K562 (cell line): ENCODE measurements around the gene CPLANE2. TPM values are rescaled to one million over a fixed set of nuclear protein-coding genes. Genes with fewer than 3 reads are reported as not detected.
A peak's percentile ranks its signal among the peaks of the same experiment; 100 is the strongest.

Source experiments
- ATAC-seq: fragments of 200-7000 bp; cut with Tn5 transposase; 3 replicates; pipeline ENCODE4 v1.9.1; 2020; ENCODE audit warnings: moderate library complexity
- BruUV-seq: library from RNA; stranded (reverse); fragments of 400-500 nt; replicated peaks from 2 replicates; lab custom pipeline; 2021; lab: Mats Ljungman, UMichigan
- CTCF ChIA-PET: fragments of 300-600 bp; formaldehyde crosslinking; extraction: SDS; loops from one replicate; lab custom pipeline; 2021; ENCODE audit warnings: low intra/inter-chr PET ratio; lab: Yijun Ruan, JAX
- POLR2A ChIA-PET: fragments of 300-600, 350-650 bp; sonication (Branson Sonifier 250); formaldehyde crosslinking; extraction: SDS; loops from one replicate; lab custom pipeline; 2021; ENCODE audit warnings: antibody characterized with exemption, inconsistent platforms; lab: Yijun Ruan, JAX
- DNase-seq, 4 experiments: peaks; one replicate each; pipeline versions ENCODE4 v3.0.0 to v3.0.0-alpha.2; 2011 to 2018; ENCODE audit warnings: low spot score in 3 of 4, mixed read lengths in 3 of 4; ENCODE audit errors: extremely low read depth in 1 of 4
- FAIRE-seq: peaks from 2 replicates; lab custom pipeline; 2011; peaks lifted over from hg19 to GRCh38; lab: Jason Lieb, UNC
- H2AFZ ChIP-seq: 2 replicates; pipeline ENCODE4 v1.6.0; 2011; ENCODE audit warnings: low read depth, low read length, control low read depth, inconsistent platforms
- H3K27ac ChIP-seq: fragments of 200-600 bp; 3 replicates; pipeline ENCODE4 v1.8.0; 2011; ENCODE audit warnings: low read depth, mild to moderate bottlenecking, control low read depth, inconsistent platforms, low read length, moderate library complexity, mixed read lengths; ENCODE audit errors: extremely low read depth
- H3K27me3 ChIP-seq, 2 experiments: fragments of 300-600 bp in 1 of 2; 2 replicates in 1 of 2; 3 replicates in 1 of 2; pipeline versions ENCODE4 v1.6.0 to v1.8.0; 2011; ENCODE audit warnings: inconsistent platforms in 2 of 2, low read length in 2 of 2, mild to moderate bottlenecking in 1 of 2, mixed read lengths in 1 of 2, moderate library complexity in 1 of 2; ENCODE audit not compliant: control insufficient read depth in 2 of 2, insufficient read depth in 2 of 2
- H3K36me3 ChIP-seq: fragments of 300-600 bp; 3 replicates; pipeline ENCODE4 v1.8.0; 2011; ENCODE audit warnings: mild to moderate bottlenecking, low read length, inconsistent platforms; ENCODE audit not compliant: control insufficient read depth, insufficient read depth
- H3K4me1 ChIP-seq, 2 experiments: fragments of 200-600 bp in 1 of 2; replicated peaks in 1 of 2; 2 replicates in 1 of 2; 3 replicates in 1 of 2; pipeline versions ENCODE4 v1.5.1 to v1.8.0; 2011; ENCODE audit warnings: inconsistent platforms in 2 of 2, low read length in 2 of 2, mild to moderate bottlenecking in 1 of 2, mixed read lengths in 1 of 2, moderate library complexity in 1 of 2; ENCODE audit not compliant: control insufficient read depth in 2 of 2, insufficient read depth in 2 of 2
- H3K4me2 ChIP-seq: 2 replicates; pipeline ENCODE4 v1.6.1; 2011; ENCODE audit warnings: low read length, control low read depth, inconsistent platforms, mixed read lengths; ENCODE audit not compliant: insufficient read depth
- H3K4me3 ChIP-seq: fragments of 200-600 bp; sonication (generic), shearing (Covaris generic); 2 replicates; pipeline ENCODE4 v1.5.1; 2016; ENCODE audit warnings: control low read depth, inconsistent platforms
- H3K79me2 ChIP-seq: fragments of 200-600 bp; 3 replicates; pipeline ENCODE4 v1.8.0; 2011; ENCODE audit warnings: low read length, inconsistent platforms; ENCODE audit not compliant: control insufficient read depth, insufficient read depth
- H3K9ac ChIP-seq, 2 experiments: 2 replicates each; pipeline versions ENCODE4 v1.6.0 to v1.6.1; 2011; ENCODE audit warnings: low read depth in 2 of 2, low read length in 2 of 2, control low read depth in 1 of 2, inconsistent platforms in 1 of 2, mild to moderate bottlenecking in 1 of 2, mixed read lengths in 1 of 2; ENCODE audit not compliant: insufficient read depth in 1 of 2
- H3K9me1 ChIP-seq: one replicate; pipeline ENCODE4 v1.6.0; 2011; ENCODE audit warnings: inconsistent platforms, mild to moderate bottlenecking, low read length, moderate library complexity; ENCODE audit not compliant: control insufficient read depth, insufficient read depth
- H3K9me3 ChIP-seq: replicated peaks from 2 replicates; pipeline ENCODE4 v1.5.1; 2011; ENCODE audit warnings: low read depth, low read length, inconsistent platforms; ENCODE audit not compliant: control insufficient read depth, insufficient read depth
- H4K20me1 ChIP-seq: replicated peaks from 2 replicates; pipeline ENCODE4 v1.6.1; 2011; ENCODE audit warnings: low read length, inconsistent platforms, mixed read lengths; ENCODE audit not compliant: control insufficient read depth, insufficient read depth
- ARID1B ChIP-seq: fragments of 450-650 bp; IDR thresholded peaks from 2 replicates; pipeline ENCODE4 v1.6.1; 2016; ENCODE audit warnings: antibody characterized with exemption, mild to moderate bottlenecking, inconsistent platforms
- BCOR ChIP-seq: fragments of 450-650 bp; IDR thresholded peaks from 2 replicates; pipeline ENCODE4 v1.6.1; 2016
- CBX1 ChIP-seq: sonication (generic); IDR thresholded peaks from 2 replicates; pipeline ENCODE4 v1.6.1; 2016; ENCODE audit warnings: antibody characterized with exemption, low read depth, mild to moderate bottlenecking
- E2F6 ChIP-seq, 2 experiments: IDR thresholded peaks; 2 replicates each; pipeline ENCODE4 v1.6.1; 2011; ENCODE audit warnings: borderline replicate concordance in 1 of 2, control low read depth in 1 of 2, low read depth in 1 of 2, low read length in 1 of 2, mild to moderate bottlenecking in 1 of 2, mixed read lengths in 1 of 2, moderate library complexity in 1 of 2; ENCODE audit not compliant: insufficient read depth in 1 of 2, insufficient read length in 1 of 2, poor library complexity in 1 of 2, severe bottlenecking in 1 of 2; ENCODE audit errors: extremely low read depth in 1 of 2
- HDAC2 ChIP-seq: fragments of 450-650 bp; IDR thresholded peaks from 2 replicates; pipeline ENCODE4 v1.6.1; 2016; ENCODE audit warnings: mild to moderate bottlenecking
- KDM1A ChIP-seq, 2 experiments: fragments of 450-650 bp; IDR thresholded peaks; 2 replicates each; pipeline ENCODE4 v1.6.1; 2016; ENCODE audit warnings: mild to moderate bottlenecking in 2 of 2
- MAFK ChIP-seq: IDR thresholded peaks from 2 replicates; pipeline ENCODE4 v1.6.1; 2011; ENCODE audit warnings: low read length, improper control_type of control experiment
- MLLT1 ChIP-seq, 2 experiments: fragments of 450-650 bp; IDR thresholded peaks; 2 replicates each; pipeline ENCODE4 v1.6.1; 2016
- PTBP1 ChIP-seq: fragments of 200-400 bp; formaldehyde crosslinking; IDR thresholded peaks from 2 replicates; pipeline ENCODE4 v1.6.1; 2017; ENCODE audit warnings: low read depth, low read length
- RBM25 ChIP-seq: fragments of 200-400 bp; formaldehyde crosslinking; IDR thresholded peaks from 2 replicates; pipeline ENCODE4 v1.6.1; 2018; ENCODE audit warnings: low read length, low read depth, moderate library complexity; ENCODE audit not compliant: severe bottlenecking
- RCOR1 ChIP-seq, 2 experiments: IDR thresholded peaks; 2 replicates each; pipeline ENCODE4 v1.6.1; 2012; ENCODE audit warnings: low read depth in 2 of 2, low read length in 2 of 2, borderline replicate concordance in 1 of 2, improper control_type of control experiment in 1 of 2
- SIN3A ChIP-seq, 2 experiments: fragments of 150-350 bp in 1 of 2; IDR thresholded peaks; 2 replicates each; pipeline ENCODE4 v1.6.1; 2011 to 2016; ENCODE audit warnings: borderline replicate concordance in 2 of 2, low read depth in 2 of 2, low read length in 2 of 2, mild to moderate bottlenecking in 2 of 2, moderate library complexity in 2 of 2; ENCODE audit not compliant: control insufficient read depth in 1 of 2
- SMARCA5 ChIP-seq: fragments of 450-650 bp; IDR thresholded peaks from 2 replicates; pipeline ENCODE4 v1.6.1; 2016
- TAL1 ChIP-seq: fragments of 450-650 bp; IDR thresholded peaks from 2 replicates; pipeline ENCODE4 v1.6.1; 2016; ENCODE audit warnings: mild to moderate bottlenecking
- ZBTB33 ChIP-seq: sonication (generic); formaldehyde crosslinking; IDR thresholded peaks from 2 replicates; pipeline ENCODE4 v1.8.1; 2023; ENCODE audit warnings: mild to moderate bottlenecking, missing genetic modification reagents
- ZFP36 ChIP-seq: fragments of 150-350 bp; IDR thresholded peaks from 2 replicates; pipeline ENCODE4 v1.6.1; 2018; ENCODE audit warnings: low read length, low read depth; ENCODE audit not compliant: partially characterized antibody
- ZNF316 ChIP-seq: fragments of 450-650 bp; IDR thresholded peaks from 2 replicates; pipeline ENCODE4 v1.6.1; 2016
- ZNF77 ChIP-seq: fragments of 250-450 bp; sonication (Bioruptor Pico); IDR thresholded peaks from 2 replicates; pipeline ENCODE4 v1.5.0; 2020
- WGBS: fragments of 100-300 bp; shearing (Covaris generic); methylation state at CpG from one replicate; pipeline ENCODE4 v1.1.6; 2016; ENCODE audit warnings: low coverage, mixed read lengths; ENCODE audit not compliant: insufficient coverage; ENCODE audit errors: missing lambda C conversion rate; 5-methylcytosine and 5-hydroxymethylcytosine counted together
- in situ Hi-C: fragments of 300-500 bp; cut with MboI; formaldehyde crosslinking; loops from 4 replicates; pipeline ENCODE4 v1.15.0; 2018; ENCODE audit warnings: inconsistent platforms, mixed read lengths
- intact Hi-C: fragments of 100-400 bp; cut with micrococcal nuclease; formaldehyde crosslinking; loops from 2 replicates; pipeline ENCODE4 v1.14.2; 2022
- polyA plus RNA-seq, 8 experiments: library from polyadenylated mRNA; depleted of rRNA in 4 of 8; stranded (reverse) in 5 of 8; unstranded in 3 of 8; fragments of >200 nt; fragmentation: Nextera tagmentation in 2 of 8; fragmentation: Illumina TruSeq in 1 of 8; extraction: Ambion mirVana in 2 of 8; extraction: Trizol in 1 of 8; gene quantifications; 2 replicates each; pipeline versions ENCODE4 v1.2.1 to v1.2.3, GENCODE V29; 2011 to 2014; ENCODE audit warnings: inconsistent platforms in 1 of 8, missing spikeins in 1 of 8
- total RNA-seq, 7 experiments: library from RNA; depleted of rRNA in 6 of 7; stranded (reverse); fragments of >200 nt in 6 of 7; fragmentation: Illumina TruSeq in 2 of 7; extraction: Trizol in 2 of 7; gene quantifications; 2 replicates each; pipeline versions ENCODE4 v1.2.1 to v1.2.3, GENCODE V29; 2011 to 2021; ENCODE audit warnings: low replicate concordance in 1 of 7

Gene CPLANE2
- total and polyA plus RNA-seq, 9 of the 15 experiments (the other 6 are each of a cell fraction or from before 2014, with no cell fraction given): 0.17 to 20.9 (median 8.1) TPM

- Histone ChIP-seq H3K27ac (no peak overlapping the region), H4K20me1 (no peaks in the 10 kb centered on the region), H3K9me3 (no peaks in the 10 kb centered on the region), H3K4me1 (peaks cover 2 to 27% of the 10 kb centered on the region in 2 experiments; a peak in 4 of 5 replicates), H3K9me1 (no peaks in the 10 kb centered on the region), H3K79me2 (no peaks in the 10 kb centered on the region), H3K27me3 (no peaks in the 10 kb centered on the region), H2AFZ (no peak overlapping the region), H3K4me3 (no peak overlapping the region), H3K36me3 (no peaks in the 10 kb centered on the region), H3K9ac (peak overlapping the region in 1 of 2 experiments; percentile 82; a peak in 2 of 4 replicates), H3K4me2 (no peak overlapping the region)
- ChIA-PET POLR2A (interaction anchor here (1.3 kb wide), 1 partner anchor 40 kb away, joined by 4 read pairs; no protein-coding TSS in a partner anchor), CTCF (interaction anchor here (7.5 kb wide), 1 partner anchor 104 kb away, joined by 208 read pairs; no protein-coding TSS in a partner anchor)
- BruUV-seq: no TSS peak
- intact Hi-C loops: no loop called here
- in situ Hi-C loops: no loop called here
- 50% methylated on average over 18 of the region's 19 CpGs for whole genome bisulfite sequencing
- ATAC-seq (no peak), FAIRE-seq (peak; percentile 19), DNase-seq (no peak)
- TF ChIP-seq ZFP36: peak; percentile 90
- TF ChIP-seq MAFK: 0 out of 2 replicates have a peak, but pooled peaks have one; percentile 19
- TF ChIP-seq PTBP1: 0 out of 2 replicates have a peak, but pooled peaks have one; percentile 84
- TF ChIP-seq HDAC2: peak; percentile 86
- 0 out of 2 replicates have a peak, but pooled peaks have one; percentile 67 for TF ChIP-seq CBX1
- peak; percentile 80 for TF ChIP-seq ZBTB33 (CRISPR knock-in tag)
- no peak for TF ChIP-seq MLLT1 (IDR thresholded peaks at IDR 0.05)
- TF ChIP-seq RBM25: peak; percentile 88
- TF ChIP-seq SMARCA5: peak; percentile 85
- peak; percentile 19; the same call in 1 of the 2 replicates for TF ChIP-seq ZNF316
- TF ChIP-seq ZNF77: no peak
- peak in 1 of 2 experiments; percentile 25 for TF ChIP-seq E2F6 (IDR thresholded peaks at IDR 0.05; ENCODE audit: borderline replicate concordance in 1 of 2, extremely low read depth in 1 of 2, insufficient read depth in 1 of 2, insufficient read length in 1 of 2, low read depth in 1 of 2, low read length in 1 of 2, poor library complexity in 1 of 2, severe bottlenecking in 1 of 2)
- peak in 1 of 2 experiments; percentile 48; a peak in 2 of 4 replicates for TF ChIP-seq RCOR1 (IDR thresholded peaks at IDR 0.05; ENCODE audit: borderline replicate concordance in 1 of 2, low read depth in 2 of 2, low read length in 2 of 2)
- TF ChIP-seq KDM1A (IDR thresholded peaks at IDR 0.05): peak; percentile 58 to 89
- TF ChIP-seq BCOR: peak; percentile 98
- no peak for TF ChIP-seq ARID1B
- no peak for TF ChIP-seq SIN3A (IDR thresholded peaks at IDR 0.05; ENCODE audit: borderline replicate concordance in 2 of 2, control insufficient read depth in 1 of 2, low read depth in 2 of 2, low read length in 2 of 2)
- no peak for TF ChIP-seq TAL1
These were observed 53.0 kb downstream of the CPLANE2 start for GRCh38 chr1:16183765-16184556.
